ENCODE results near the gene FAM89A.

DNA sequence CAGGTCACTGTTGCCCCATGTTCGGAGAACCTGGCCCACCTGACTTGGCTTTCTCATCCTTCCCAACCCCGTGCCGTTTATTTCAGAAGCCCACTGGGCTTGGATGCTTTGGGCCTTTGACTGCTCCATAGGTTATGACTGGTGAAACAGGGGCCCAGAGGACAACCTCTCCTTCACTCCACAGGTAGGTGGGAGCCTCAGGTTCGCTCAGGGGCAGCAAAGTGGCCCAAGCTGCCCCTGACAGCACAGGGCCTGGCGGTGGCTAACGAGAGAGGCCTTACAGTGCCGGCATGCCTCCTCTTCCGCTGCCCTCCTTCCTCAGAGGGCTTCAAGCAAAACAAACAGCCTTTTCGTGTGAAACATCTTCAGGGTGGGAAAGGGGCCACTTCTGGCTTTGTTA lies 16.9 kb downstream of the FAM89A start:
- no peak for TF ChIP-seq EZH2 (IDR thresholded peaks at IDR 0.05; ENCODE audit: borderline replicate concordance, low read depth, low read length, severe bottlenecking)
- no peak for TF ChIP-seq JUN (IDR thresholded peaks at IDR 0.05; ENCODE audit: borderline replicate concordance, insufficient read depth, insufficient read length, low read depth)
- no peak for TF ChIP-seq POLR2A (IDR thresholded peaks at IDR 0.05; ENCODE audit: low read depth, low read length)
- TF ChIP-seq MYC (IDR thresholded peaks at IDR 0.05; ENCODE audit: low read depth, low read length): no peak
- TF ChIP-seq CTCF (IDR thresholded peaks at IDR 0.05; ENCODE audit: extremely low read depth in 1 of 2, insufficient read depth in 1 of 2, low read depth in 1 of 2, low read length in 2 of 2): no peak

Measured in endothelial cell of umbilical vein (primary cell).